ENCODE results near the gene LACTB.

DNA sequence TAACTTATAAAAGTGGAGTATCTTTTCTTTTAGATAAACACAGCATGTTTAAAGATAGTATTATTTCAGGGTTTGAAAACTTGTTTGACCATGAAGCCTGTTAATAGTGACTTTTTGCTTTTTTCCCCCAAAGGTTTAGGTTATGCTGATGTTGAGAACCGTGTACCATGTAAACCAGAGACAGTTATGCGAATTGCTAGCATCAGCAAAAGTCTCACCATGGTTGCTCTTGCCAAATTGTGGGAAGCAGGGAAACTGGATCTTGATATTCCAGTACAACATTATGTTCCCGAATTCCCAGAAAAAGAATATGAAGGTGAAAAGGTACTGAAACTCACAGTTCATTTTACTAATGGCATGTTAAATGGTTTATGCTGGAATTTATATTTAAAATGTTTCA lies 5.1 kb downstream of the LACTB start:
- no peak for TF ChIP-seq FOXM1 (IDR thresholded peaks at IDR 0.05; ENCODE audit: borderline replicate concordance)
- TF ChIP-seq SUZ12 (IDR thresholded peaks at IDR 0.05) = no peak
- no peak for TF ChIP-seq TARDBP (IDR thresholded peaks at IDR 0.05)
- no peak for TF ChIP-seq FOXK2 (IDR thresholded peaks at IDR 0.05)
- no peak for TF ChIP-seq ELF4 (IDR thresholded peaks at IDR 0.05)
- TF ChIP-seq BHLHE40 (IDR thresholded peaks at IDR 0.05; ENCODE audit: borderline replicate concordance) = no peak
- TF ChIP-seq SP1 (IDR thresholded peaks at IDR 0.05) = no peak
- no peak for TF ChIP-seq CTBP1 (IDR thresholded peaks at IDR 0.05; ENCODE audit: borderline replicate concordance)
- no peak for TF ChIP-seq LEF1 (IDR thresholded peaks at IDR 0.05; ENCODE audit: borderline replicate concordance)
- TF ChIP-seq ZNF384 (IDR thresholded peaks at IDR 0.05) = no peak
- no peak for TF ChIP-seq NFRKB (IDR thresholded peaks at IDR 0.05)
- no peak for TF ChIP-seq ARNT (IDR thresholded peaks at IDR 0.05)
- no peak for TF ChIP-seq HDGF (IDR thresholded peaks at IDR 0.05; ENCODE audit: borderline replicate concordance)
